GM12872 (cell line): ENCODE data around the gene ROCK1.

Experiments used
- CTCF ChIP-seq: IDR thresholded peaks from 3 replicates; pipeline ENCODE4 v1.5.1; 2011; ENCODE audit warnings: low read depth, mild to moderate bottlenecking, low read length, moderate library complexity; ENCODE audit not compliant: insufficient read depth

ROCK1 gene

GRCh38 chr18:21112543-21113105, 1.0 kb upstream of the ROCK1 start:
- no peak for TF ChIP-seq CTCF

GRCh38 chr18:21112140-21112473, 494 bp upstream of the ROCK1 start:
- TF ChIP-seq CTCF: no peak

GRCh38 chr18:21110713-21111345, 784 bp downstream of the ROCK1 start:
- TF ChIP-seq CTCF: no peak

GRCh38 chr18:21109936-21110712, 1.5 kb downstream of the ROCK1 start:
- TF ChIP-seq CTCF: no peak

- TF ChIP-seq CTCF: no peak
Measured at GRCh38 chr18:21105936-21106335, 5.7 kb downstream of the ROCK1 start.

- no peak for TF ChIP-seq CTCF
Measured at GRCh38 chr18:21101172-21101571, 10.4 kb downstream of the ROCK1 start.

GRCh38 chr18:21100678-21101077, 10.9 kb downstream of the ROCK1 start:
- no peak for TF ChIP-seq CTCF
